HG03460 (cell line): ENCODE results near the gene EPB41L4B.
"Not testable (repeated sequence)": the region's sequence is repeated elsewhere in the genome, so short reads cannot be mapped to it uniquely, and the experiment has no call there.

Source experiments
- ATAC-seq: cut with Tn5 transposase; IDR thresholded peaks from one replicate; pipeline ENCODE4 v1.9.1; 2021; ENCODE audit not compliant: unreplicated experiment

EPB41L4B gene

DNA sequence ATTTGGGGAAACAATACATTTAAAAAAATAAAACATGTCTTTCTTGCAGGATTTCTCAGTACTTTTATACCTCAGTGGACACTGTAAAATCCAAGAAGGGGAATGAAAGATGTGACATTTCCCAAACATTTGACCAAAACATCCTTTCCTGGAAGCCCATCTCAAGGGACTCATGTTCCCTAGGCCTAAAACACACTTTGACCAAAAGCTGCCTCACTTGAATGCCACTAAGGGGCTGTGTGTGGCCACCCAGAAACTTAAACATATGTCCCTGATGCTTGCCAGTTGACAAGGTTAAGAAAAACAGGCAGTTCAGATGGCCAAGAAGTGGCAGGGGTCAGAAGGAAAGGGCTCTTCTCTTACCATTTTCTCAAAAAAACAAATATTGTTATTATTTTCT is 73.6 kb downstream of the EPB41L4B start:
- no peak for ATAC-seq

DNA sequence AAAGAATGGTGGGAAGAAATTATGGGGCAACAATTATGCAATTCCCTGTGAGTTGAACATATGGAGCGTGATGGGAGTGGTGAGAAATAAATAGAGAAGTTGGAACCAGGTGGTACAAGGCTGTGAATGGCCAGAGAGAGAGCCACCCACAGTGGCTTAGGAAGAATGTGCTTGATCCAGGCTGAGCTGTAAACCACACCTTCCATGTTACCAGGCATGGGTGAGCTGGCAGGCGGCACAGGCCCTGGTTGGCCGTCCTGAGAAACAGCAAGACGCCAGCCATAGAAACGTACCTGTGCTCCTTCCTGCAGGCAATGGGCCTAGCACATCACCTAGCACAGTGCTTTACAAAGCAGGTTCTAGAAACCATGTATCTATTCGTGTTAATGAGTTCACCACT is 74.3 kb downstream of the EPB41L4B start:
- ATAC-seq: no peak

DNA sequence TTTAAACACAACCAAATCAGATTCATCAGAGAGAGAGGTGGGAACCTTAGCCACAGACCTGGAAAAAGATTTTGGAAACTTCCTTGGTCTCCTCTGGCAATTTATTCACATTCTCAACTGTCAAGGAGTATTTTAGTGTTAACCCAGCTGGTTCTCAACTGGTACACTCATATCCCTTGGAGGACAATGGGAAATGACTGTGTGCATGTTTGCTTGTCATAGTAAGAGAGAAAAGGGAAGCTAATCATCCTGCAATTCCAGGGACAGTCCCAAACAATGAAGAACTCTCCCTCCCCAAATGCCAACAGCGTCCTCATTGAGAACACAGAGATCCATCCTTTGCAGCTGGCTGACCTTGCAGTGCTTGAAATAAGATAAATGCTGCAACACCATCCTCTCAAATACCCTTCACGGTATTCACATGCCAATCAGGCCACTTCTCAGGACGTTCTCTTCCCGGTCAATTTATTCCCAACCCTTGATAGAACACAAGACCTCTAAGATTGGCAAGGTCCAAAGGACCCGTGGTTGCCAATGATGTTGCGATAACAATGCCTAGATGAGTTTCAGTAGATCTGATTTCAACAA is 75.5 kb downstream of the EPB41L4B start:
- no peak for ATAC-seq

DNA sequence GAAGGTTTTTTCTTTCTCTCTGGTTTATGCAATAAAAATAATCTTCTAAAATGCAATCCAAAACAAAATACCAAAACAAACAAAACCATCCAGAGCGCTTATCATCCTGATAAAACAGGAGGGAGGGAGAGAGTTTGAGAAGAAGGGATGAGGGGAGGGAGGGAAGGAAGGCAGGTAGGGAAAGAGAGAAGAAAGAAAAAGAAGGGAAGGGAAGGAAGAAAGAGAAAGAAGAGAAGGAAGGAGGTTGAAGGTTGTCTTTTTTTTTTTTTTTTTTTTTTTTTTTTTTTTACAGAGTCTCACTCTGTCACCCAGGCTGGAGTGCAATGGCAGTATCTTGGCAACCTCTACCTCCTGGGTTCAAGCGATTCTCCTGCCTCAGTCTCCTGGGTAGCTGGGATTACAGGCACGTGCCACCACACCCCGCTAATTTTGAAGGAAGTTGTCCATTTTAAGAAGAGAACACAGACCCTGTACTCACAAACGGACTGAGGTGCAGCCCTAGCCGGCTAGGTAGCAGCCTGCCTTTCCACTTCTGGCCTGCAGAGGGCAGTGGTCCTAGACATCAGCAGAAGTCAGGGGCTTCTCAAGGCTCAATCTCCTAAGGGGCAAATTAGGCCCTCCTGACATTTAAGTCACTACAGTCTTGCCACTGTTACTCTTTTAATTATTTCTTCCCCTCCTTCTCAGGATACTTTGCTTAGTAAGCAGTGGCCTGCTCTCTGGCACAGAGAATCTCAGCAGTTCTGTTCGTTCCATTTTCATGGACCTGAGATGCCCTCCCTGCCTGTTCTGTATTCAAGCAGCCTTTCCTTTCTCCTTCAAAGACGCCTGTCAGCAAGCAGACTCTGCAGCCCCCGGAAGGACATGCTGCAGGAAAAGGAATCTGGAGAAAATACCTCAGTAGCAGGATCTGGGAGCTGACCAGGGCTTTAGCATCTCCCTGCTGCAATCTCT is 76.4 kb downstream of the EPB41L4B start:
- ATAC-seq: peak; percentile 90

DNA sequence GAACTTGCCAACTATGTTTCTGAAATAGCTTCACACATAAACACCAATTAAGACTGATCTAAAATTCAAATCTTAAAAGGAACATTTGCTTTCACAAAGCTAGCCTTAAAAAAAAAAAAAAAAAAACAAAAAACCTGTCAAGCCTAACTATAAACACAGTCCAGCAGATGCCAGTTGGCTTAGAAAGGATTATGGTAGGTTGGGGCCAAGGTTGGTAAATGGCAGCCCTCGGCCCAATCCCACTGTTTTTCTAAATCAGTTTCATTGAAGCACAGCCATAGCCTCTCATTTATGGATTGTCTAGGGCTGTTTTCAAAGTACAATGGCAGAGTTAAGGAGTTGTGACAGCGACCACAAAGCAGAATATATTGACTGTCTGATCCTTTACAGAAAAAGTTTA is 78.1 kb downstream of the EPB41L4B start:
- no peak for ATAC-seq

DNA sequence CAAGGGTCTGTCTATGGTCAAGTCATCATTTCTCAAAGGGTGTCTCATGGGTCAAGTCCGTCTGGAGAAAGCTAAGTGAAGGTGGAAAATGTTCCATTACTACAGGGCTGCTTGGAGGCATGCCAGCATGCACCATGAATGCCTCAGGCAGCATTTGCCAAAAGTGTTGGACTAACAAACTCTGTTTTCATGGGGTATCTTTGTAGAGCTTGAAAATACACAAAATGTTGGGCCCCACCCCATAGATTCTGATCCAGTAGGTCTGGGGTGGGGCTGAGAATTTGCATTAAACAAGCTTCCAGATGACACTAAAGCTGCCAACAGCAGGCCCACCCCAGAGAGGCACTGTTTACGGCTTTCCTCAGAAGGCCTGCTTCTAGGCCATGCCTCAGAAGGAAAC is 78.8 kb downstream of the EPB41L4B start:
- no peak for ATAC-seq

DNA sequence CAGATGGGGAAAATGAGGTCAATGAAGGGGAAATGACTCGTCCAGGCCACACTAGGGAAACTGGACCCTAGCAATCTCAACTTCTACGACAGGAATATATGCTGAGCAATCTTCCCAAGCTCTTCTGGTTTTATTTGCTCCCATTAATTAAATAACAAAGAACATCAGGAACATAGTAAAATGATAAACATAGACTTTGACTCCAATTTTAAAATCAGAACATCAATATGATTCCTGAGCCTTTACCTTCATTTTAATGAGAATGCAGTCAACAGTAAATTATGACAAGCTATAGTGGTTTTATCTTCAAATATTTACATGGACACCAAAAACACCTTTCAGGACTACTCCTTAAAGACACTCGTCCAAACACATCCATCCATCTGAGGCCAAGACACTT is 79.7 kb downstream of the EPB41L4B start:
- no peak for ATAC-seq

DNA sequence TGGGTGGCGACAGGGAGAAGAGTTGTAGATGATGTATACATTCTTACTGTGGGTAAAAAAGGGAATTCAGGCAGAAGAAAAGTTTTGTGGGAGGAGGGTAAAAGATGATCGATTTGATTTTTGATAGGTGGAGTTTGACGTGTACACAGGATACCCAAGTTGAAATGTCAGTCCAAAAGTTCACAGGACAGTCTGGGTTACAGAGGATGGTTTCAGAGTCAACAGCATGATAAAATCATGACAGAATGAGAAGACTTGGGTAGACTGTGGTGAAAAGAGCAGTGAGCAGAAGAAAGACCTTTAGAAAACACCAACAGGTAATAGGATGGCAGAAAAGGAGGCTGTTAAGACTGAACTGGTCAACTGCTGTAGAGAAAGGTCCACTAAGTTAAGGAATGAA is 81.6 kb downstream of the EPB41L4B start:
- ATAC-seq: no peak

DNA sequence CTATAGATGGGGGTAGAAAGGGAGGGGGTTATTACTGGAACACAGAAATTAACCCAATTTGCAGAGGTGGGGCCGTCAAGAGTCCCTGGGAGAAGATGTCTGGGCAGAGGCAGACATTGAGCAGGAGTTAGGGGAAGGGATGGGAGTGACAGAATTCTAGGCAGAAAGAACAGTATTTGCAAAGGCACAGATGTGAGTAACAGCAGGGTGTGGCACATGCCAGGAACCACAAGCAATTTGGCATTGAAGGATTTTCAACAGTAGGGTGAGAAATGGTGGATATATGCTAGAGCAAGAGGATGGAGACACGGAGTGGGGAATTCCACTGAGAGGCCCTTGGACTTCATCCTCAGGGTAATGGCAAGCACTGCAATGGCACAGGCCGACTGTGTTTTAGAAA is 82.2 kb downstream of the EPB41L4B start:
- ATAC-seq: no peak

DNA sequence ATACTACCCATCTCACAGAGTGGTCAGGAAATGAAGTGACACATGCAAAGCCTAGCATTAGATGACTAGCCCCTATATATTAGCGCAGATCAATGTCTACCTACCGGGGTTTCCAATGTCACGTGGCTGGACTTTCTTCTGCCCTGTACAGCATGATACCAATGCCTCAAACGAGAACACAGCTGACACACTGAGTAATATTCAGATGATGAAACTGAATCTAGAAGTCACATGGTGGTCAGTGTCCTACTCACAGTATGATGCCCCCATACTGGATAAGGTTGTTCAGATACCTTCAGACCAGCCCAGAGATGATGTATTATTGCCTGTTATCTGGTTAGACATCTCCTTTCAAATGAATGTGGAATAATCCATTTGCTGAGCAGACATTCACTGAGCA is 82.7 kb downstream of the EPB41L4B start:
- ATAC-seq: no peak

DNA sequence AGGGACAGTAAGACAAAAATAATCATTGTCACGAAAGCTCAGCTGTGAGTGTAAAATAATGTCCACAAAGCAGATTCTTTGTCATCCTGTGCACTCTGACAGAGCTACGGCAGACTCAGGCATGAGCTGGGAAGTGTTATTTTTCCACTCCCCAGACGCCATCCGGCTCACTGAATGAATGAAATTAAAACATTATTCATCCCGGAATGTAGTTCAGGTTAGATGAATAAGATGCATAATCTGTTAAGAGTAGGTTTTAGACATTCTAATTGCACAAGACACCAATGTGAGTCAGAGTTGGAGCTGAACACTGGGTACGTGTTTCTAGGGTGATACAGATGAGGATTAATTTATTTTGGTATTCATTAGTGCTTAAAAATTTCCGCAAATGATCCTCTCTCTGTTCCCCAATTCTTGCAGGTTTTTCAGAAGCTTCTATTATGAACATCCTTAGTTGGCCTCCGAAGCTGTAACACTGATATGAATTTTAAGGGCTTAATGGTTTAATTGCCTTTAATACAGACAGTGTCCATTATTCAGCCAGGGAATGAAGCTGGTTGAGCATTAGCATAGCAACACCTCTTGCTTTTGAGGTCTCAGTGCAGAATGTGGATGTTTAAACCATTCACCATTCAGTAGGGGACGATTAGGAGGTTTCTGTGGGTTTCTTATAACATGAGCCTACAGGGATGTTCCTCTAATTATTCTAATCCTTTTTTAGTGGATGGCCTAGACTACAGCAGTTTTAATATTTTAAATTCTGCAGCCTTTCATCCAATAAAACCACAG is 88.2 kb downstream of the EPB41L4B start:
- ATAC-seq: no peak

DNA sequence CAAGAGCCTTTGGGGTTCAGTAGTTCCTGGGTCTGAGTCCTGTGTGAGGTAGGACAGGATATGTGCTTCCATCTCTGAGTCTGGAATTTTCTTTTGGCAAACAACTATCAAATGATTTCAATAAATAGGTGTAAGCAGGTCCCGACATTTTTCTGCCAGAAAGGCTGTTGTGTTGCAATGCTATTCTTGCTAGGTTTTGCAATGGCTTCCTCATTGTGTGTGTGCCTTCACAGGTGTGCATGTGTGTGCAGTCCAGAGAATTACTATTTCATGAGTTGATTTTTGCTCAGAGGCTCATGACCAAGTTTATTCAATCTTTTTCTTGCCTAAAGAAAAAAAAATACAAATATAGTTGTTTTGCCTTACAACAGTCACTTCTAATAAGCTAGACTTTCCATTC is 89.3 kb downstream of the EPB41L4B start:
- no peak for ATAC-seq

DNA sequence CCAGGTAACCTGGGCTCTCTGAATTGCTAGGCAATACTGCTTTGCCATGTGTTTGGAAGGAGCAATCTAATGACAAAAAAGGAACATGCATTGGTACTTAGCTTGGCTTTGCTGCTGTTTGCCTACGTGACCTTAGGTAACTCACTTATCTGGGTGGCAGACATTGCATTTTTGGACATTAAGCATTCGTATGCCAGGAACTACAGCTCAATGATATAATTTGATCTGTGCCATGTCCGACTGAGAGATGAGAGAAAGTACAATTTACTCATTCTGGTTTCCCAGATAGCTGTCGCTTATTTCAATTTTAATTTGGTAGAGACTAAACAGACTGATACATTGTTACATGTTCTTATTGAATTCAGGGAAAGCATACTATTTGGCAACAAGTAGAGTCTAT is 90.6 kb downstream of the EPB41L4B start:
- no peak for ATAC-seq

DNA sequence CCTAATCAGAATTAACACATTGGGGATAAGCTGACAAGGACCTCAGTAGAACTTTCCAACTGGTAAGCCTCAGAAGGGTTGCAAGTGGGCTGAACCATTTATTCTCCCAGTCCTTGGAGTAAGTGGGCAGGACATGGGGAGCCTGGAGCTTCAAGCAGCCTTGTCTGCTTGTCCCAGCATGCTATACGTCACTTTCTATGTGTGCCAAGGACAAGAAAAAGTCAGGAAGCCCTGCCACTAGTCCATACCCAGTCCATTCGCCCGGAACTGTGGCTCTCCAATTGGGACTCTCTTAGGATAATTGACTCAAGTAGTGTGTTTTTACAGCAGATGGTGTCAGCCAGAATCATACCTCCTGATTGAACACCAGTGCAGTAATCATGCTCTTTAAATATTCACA is 91.2 kb downstream of the EPB41L4B start:
- no peak for ATAC-seq

DNA sequence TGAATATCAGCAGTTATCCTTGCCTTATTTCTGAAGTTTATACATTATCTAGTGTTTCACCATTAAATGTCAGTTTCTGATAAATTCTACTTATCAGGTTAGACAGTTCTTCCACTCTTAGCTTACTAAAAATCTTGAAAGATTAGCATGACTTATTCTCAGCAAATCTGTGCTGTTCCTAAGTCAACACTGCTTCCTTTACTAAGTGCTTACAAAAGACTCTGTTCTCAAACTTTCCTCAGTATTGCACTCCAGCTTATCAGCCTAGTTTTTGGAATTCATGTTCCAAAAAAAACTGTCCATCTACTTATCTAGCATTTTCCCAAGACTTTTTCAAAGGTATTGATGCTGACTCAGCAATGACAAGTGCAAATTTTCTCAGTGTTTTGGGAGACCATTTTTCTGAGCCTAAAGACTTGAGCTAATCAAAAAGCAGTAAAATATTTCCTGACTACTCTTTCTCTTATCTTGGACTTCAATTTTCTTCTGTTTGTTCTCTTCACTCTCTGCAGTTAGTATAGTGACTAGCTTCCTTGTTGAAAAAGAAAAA is 92.7 kb downstream of the EPB41L4B start:
- ATAC-seq: no peak

DNA sequence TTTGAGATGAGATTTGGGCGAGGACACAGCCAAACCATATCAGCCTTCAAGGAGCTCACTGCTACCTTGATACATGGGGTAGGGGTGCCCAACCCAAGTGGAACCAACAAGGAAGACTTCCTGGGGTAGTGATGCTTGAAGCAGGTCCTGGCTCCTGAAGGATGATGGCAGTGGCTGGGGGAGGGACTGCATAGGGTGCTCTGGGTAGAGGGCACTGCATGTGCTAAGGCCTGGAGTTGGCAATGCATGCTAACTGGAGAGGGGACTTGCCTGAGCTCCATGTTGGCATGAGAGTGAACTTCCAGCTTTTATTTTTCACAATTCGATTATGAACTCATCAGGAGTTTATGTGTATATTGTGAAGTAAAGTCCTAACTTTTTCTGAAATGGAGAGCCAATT is 95.2 kb downstream of the EPB41L4B start:
- no peak for ATAC-seq

DNA sequence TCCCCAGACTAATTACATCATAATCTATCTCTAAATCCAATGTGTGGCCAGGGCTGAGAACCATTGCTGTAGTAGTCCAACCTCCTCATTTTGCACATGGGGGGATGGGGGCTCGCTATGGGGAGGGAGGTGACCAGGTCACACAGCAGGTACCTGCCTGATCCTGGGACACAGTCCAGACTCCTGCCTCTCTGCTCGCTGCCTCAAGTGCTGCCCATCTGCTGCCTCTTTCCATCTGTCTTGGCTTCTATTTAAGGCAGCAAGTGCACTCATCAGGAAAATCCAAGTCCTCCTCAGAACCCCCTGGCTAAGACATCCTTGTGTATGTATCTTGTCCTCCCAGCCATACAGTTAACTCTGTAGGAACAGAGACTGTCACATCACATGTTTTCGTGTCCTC is 96.1 kb downstream of the EPB41L4B start:
- ATAC-seq: no peak

DNA sequence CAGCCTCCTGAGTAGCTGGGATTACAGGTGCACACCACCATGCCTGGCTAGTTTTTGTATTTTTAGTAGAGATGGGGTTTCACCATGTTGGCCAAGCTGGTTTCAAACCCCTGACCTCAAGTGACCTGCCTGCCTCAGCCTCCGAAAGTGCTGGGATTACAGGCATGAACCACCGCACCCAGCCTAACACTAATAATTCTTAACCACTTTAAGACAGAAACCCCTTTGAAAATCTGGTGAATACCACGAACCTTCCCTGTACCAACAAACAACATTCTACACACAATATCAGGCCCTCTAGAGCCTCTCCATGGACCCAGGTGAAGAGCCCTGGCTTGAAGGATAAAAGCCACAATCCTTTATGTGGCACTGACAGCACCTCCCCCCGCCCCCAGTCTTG is 102.6 kb downstream of the EPB41L4B start:
- ATAC-seq: not testable (repeated sequence)

DNA sequence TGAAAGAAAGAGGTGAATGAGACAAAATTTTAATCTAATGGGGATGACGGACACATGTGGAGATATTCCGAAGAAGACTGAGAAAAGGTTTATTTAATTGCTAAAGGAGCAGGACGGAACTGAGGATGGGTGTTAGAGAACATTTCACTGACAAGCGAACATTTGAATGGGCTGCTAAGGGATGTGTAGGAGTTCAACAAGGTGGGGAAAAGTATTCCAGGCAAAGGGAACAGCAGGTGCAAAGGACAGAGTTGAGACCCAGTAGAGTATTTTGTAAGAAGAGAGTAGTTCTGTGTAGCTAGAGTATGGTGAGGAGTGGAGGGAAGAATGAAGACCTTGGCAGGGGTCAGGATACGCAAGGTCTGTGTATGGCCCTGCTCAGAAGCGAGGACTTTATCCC is 106.4 kb downstream of the EPB41L4B start:
- ATAC-seq: no peak

DNA sequence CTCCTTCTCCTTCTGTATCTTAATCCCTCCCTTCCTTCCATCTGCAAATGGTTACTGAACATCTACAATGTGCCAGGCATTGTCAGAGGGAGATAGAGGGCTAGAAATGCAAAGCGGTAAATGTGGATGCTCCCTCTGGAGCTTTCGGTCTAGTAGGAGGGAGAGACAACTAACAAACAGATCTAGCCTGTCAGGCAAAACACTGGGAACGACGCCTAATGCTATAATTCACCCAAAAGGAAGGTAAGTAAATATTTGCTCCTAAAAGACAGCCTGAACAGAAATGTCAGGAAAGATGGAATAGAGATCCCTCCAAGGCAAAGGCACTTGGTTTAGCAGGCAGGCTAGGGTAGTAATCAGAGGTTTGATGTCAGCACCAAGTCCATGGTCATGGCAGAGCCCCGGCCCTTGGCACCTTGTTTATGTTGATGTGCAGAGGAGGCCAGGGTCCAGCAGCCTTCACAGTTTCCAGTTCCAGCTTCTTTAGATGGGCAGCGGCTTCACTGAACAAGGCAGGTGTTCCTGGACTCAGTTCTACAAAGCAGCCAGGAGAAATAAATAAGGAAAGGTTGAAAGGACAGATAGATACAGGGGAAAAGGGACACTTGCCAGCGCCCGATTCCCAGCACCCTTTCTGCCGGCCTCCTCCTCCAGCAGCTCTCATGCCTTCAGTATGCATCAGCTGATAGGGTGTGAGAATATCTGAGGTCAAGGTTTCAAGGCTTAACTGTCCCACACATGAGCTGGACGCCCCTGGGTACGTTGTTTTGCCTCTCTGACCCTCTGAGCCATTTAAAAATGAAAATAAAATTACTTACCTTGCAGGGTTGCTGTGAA is 107.4 kb downstream of the EPB41L4B start:
- ATAC-seq: no peak

DNA sequence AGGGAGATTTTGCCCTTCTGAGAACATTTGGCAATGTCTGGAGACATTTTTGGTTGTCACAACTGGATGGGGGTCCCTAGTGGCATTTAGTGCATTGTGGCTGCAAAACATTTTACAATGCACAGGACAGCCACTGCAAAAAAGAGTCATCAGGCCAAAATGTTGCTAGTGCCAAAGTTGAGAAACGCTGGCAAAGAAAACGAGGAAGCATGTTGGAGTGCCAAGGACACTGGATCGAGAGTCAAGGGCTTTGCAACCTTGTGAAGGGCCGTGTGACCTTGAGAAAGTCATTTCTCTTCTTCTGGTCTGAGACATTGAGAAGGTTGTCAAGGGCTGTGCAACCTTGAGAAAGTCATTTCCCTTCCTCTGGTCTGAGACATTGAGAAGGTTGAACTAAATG is 108.1 kb downstream of the EPB41L4B start:
- ATAC-seq: no peak
